Stimulated activated CD8-positive, alpha-beta memory T cell treated with anti-CD3 and anti-CD28 coated beads, Interleukin-7, amount 100 ng/mL, for 4 hours (primary cell): ENCODE data around the gene CFAP99.

Experiments used
- DNase-seq, 2 donors: peaks; one replicate each; pipeline ENCODE4 v3.0.0-alpha.2; 2020; ENCODE audit warnings: low read depth in 2 of 2

CFAP99 gene

DNA sequence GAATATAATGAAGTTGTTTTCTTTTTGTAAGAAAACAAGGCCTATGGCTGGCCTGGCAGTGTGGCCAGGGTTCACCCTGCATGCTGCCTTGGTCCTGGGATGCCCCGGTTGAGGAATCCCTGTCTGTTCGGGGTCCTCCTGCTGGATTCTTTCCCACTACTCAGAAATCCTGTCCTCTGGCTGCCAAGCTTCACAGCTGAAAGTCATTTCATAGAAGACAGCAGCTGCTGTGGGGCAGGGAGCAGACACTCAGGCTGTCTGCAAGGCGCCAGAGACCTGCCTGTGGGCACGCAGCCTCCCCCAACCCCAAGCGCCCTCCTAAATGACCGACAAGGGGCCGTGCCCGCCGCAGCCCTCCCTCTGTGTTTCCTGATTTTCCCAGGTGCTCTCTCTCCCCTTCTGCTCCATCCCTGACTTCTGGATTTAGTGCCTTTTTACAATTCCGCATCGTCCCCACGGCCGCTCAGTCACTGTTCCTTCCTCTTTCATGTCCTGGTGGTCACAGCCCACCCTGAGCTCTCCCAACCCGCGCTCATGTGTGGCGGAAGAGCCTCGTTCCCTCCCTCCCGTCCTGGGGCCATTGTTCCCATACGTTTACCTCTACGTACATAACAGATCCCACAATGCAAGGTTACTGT lies 27.9 kb upstream of the CFAP99 start:
- DNase-seq = no peak

DNA sequence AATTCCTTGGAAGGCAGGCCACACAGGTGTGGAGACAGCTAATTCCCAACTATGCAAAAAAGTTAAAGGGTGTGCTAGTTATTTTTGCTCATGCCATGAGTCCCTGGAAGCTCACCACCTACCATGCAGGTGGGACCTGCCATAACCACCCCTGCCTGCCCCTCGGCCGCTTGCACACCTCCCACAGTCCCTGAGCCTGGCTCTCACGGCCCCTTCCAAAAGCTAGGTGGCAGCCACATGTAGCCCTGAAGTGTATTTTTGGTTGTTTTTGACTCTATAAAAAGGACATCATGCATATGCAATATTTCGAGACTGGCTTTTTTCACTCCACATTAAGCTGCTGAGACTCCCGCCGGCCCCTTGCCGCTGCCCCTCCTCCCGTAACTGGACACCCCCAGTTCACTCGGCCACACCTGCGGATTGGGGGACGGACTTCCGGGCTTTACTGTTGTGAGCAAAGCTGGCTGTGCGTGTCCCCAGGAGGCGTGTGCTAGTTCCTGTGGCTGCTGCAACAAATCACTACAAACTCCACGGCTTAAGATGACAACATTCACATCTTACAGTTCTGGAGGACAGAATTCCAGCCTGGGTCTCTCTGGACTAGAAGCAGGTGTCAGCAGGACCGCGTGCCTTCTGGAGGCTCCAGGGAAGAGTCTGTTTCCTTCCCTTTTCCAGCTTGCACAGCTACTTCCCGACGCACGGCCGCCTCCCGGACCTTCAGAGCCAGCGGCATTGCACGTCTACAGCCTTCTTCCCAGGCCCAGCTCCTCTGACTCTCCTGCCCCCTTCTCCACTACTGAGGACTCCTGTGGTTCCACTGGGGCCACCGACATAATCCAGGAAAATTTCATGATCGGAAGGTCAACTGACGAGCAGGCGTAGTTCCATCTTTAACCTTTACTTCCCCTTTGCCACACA lies 25.1 kb upstream of the CFAP99 start:
- no peak for DNase-seq

DNA sequence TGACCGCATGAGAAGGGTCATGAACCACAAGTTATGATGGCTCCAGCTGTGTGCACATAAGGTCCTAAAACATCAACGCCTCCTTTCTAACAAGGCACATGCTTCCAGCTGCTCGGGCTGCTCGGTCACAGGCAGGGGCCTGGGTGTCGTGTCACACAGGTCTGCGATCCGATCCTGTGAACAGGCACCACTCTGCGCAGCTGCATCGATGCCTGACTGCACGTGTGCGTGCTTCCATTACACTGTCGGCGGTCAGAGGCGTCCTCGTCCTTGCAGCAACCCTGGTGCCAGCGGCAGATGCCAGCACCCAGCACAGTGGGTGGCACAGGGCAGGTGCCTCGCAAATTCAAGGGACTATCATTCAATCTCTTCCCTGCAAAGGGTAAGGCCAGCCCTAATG lies 24.2 kb upstream of the CFAP99 start:
- no peak for DNase-seq

DNA sequence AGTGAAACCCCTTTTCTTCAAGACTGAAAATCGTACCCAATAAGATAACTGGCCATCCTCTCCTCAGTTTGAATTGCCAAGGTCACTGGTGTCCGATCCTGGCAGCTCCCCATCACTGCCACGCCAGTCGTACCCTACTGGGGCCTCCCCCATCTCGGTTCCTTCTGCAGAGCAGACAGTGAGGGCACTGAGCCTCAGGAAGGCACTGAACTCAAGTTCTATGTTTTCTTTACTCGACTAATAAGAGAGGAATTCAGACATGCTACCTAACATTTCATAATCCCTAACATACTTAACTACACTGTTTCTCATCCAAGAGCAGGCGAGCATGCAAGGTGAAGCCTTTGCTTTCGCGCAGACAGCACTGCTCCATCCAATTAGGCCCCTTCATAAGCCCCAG lies 23.7 kb upstream of the CFAP99 start:
- DNase-seq = no peak

DNA sequence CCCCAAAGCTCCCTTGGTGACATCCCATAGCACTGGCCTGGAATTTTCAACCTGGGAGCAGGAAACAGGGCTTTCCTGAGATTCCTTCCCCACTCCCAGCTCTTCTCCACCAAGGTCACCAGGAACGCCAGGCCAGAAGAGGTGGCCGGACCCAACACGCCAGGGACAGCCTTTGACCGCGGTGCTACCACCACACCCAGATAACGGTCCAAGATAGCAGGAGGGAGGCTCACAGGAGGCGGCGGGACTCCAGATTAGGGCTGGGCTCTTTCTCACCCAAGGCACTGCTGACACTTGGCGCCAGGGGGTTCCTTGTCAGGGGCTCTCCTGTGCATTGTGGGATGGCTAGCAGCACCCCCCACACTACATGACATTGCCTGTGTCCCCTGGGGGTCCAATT lies 23.2 kb upstream of the CFAP99 start:
- no peak for DNase-seq

DNA sequence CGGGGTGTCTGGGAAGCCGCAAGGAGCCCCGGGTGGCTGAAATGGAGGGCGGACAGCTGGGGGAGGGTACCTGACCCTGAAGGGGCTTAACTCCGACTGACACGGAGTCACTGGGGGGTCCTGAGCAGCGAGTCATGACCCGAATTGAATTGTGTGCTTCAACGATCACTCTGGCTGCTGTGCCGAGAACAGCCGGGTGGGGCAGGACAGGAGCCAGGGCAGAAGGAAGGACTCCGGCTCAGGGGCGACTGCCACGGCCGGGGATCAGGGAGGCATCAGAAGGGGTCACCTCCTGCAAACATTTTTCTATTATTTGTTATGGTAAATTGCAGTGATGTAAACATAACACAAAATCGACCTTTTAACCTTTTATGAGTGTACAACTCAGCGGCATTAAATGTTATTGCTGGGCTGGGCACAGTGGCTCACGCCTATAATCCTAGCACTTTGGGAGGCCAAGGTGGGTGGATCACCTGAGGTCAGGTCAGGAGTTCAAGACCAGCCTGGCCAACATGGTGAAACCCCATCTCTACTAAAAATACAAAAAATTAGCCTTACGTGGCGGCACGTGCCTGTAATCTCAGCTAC lies 21.9 kb upstream of the CFAP99 start:
- no peak for DNase-seq

DNA sequence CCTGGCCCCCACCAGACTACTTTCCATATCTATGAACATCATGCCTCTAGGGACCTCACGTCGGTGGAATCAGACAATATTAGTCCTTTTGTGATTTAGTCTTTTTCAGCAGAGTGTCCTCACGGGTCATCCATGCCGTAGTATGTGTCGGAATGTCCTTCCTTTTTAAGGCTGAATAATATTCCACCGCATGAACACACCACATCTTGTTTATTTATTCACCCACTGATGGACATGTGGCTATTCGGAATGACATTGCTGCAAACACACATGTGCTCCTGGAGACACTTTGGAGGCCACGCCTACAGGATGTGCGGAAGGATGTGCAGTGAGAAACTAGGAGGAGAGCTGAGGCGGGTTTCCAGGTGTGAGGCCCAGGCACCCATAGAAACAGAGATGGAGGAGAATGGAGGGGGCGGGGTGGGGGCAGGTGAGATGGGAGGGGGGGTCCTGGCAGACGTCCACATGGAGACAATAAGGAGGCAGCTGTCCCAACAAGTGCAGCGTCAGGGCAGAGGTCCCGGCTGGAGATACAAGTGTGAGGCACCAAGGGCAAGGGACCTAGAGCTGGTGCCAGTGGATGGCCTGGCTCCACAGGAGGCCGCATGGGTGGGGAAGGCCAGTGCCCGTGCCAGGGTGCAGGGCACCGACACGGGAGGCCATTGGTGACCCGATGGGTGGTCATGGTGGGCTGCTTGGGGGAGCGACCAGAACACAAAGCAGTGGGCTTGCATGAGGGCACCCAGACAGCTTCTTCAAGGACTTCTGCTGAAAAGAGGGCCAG lies 21.0 kb upstream of the CFAP99 start:
- DNase-seq = no peak

DNA sequence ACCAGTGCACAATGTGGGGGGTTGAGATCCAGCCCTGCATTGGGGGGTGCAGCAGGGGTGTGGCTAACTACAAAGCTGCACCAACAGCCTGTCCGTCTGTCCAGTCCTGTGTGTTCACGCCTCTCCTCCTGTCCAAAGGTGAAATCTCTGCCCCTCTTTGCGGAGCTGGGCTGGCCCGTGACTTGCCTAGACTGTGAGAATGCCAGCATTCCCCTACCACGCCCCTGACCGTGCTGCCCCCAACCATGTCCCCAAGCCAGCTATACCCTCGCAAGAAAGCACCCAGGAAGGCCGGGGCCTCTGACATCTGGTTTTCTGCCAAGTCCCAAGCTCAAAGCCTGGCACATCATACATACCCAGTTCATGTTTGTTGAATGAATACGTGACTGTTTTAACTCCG lies 19.5 kb upstream of the CFAP99 start:
- no peak for DNase-seq

DNA sequence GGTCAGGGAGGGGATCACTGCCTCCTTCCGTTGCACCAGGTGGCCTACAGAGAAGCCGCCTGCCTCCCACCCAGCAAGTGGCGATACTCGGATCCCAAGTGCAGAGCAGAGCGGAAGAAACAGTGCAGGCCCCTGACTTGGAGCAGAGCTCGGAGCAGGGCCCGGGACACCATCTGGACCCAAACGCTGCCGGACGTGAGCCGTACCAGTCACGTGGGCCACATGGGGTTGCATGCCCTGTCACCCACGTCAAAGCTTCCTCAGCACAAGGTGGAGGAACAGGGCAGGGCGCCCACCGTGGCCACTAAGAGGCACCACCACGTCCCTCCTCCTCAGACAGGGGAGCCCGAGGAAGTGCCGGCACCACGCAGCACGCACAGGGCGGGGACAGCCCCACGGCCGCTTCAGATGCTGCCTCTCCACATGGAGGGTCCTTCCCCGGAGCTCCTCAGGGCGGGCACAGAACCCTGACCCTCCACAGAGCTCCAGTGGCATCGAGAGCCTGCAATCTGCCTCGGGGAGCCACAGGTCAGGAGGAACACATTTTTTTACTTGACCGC lies 19.0 kb upstream of the CFAP99 start:
- DNase-seq = no peak

DNA sequence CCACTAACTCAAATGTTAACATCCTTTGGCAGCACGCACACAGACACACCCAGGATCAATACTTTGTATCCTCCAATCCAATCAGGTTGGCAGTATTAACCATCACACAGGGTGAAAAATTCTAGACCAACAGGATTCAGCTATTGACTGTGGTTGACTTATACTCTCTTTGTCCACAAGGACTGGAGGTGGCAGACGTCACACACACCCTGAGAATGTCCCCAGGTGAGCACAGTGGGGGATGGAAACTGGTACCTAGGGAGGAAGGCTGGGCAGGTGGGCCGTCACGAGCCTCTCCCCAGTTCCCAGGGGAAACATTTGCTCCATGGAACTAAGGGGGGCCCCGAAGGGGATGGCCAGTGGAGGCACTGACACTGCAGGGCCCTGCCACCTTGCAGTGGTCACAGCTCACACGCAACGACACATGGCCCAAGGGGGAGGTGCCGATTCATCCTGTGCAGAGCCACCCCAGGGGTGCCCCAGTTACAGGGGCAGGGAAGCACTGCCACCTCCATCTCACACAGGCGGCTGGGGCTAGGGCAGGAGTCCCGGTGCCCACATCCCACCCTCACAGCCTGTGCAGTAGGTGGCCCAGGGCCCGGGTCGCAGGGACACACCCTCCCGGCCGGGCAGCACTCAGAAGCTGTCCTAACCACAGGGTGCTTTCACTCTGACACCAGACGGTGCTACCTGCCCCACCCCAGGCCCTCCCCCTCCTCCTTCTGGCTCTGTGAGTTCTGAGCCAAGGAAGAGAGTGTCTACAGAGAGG lies 17.7 kb upstream of the CFAP99 start:
- DNase-seq = no peak

DNA sequence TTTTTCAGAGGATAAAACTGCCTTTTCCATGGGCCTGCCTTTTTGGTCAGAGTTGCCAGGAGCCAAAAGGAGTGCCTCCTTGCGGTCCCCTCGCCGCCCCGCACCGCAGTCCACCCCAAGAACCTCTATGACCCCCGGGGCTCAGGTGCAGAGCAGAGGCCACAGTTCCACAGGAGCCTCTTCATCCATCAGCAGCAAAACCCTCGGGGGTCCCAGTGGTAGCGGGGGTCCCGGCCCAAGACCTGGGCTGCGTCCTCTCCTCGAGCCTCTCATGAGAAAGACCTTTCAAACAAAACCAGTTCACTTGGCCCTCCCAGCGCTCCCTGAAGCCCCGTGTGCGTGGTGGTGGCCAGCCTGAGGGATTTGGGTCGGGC lies 17.2 kb upstream of the CFAP99 start:
- DNase-seq = no peak

DNA sequence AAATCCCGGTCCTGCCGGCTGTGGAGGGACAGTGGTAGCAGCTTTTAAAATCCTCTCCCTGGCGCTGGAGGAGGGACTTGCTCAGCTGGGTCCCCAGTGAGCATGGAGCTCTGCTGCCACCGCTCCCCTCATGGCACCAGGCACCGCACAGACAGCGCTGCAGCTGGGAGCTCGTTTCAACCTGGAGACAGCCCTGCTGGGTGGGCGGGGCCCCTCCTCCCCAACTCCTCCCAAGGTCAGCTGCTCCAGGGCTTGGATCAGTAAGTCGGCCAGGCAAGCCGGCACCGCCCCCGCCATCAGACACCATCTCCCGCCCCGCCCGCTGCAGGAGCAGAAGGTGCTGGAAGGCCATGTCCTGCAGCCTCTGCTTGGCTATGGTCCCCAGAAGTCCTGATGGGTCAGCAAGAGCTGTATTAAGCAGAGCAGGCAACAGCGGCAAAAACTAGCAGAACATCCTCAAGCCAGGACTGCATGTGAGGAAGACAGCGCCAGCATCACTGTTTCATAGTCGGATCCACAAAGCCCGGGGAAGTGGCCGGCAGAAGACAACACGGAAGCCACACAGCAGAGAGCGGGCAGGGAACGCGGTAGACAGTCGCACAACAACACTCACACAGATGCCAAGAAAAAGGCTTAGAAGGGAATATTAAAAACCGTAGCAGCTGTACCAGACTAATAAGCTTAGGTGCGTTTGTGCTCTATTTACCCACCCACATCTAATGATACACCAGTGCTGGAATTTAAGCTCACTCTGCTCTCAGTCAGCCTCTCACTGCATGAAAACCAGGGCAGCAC lies 16.5 kb upstream of the CFAP99 start:
- no peak for DNase-seq

DNA sequence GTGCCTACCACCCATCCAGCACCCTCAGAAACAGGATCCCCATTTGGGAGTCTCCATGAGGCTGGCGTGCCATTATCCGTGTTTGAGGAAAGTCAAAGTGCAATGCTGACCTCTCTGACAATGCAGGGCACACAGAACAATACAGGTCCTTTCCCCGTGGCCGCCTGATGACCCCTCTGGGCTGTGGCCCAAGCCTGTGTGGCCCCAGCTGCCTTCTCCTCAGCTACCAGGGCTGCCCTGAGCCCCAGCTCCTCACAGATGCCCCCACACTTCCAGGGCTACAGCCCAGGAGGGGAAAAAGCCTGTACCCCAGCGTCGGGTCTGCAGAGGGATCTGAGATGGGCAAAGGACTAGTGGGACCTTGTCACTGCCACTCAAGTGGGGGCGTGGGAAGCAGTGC lies 15.8 kb upstream of the CFAP99 start:
- no peak for DNase-seq

DNA sequence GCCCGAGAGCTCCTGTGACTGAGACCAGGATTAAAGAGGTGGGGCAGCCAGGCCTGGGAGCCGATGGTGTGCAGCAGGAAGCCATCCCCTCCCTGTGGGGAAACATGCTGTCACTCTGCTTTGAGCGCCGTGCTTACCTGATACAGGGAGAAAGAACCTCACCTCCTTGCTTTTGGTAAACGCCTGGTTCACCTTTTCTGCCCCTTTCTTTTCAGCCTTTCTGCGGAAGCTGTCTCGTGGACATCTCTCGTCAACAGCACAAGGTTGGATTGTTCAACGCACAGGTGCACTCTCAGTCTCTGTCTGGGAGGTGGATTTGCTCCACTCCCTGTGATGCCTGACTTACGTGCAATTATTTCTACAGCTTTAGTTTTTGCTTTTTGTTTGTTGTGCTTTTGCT lies 12.3 kb upstream of the CFAP99 start:
- DNase-seq = no peak

DNA sequence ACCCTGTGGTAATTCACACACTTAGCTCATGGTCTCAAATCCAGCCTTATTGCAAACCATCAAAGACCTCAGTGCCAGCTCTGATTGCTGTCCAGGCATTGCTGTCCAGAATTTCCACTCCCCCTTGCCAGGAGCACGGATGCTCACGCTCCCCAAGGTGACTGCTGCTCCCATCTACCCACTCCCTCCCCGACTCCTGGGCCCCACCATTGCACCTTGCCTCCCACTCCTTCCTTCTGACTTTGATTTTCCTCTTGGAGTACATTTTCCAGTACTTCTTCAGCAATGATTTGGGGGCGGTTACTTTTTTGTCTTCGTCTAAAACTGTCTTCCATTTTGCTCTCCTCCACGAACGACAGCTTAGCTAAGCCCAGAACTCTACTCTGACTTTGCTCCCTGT lies 11.8 kb upstream of the CFAP99 start:
- no peak for DNase-seq

DNA sequence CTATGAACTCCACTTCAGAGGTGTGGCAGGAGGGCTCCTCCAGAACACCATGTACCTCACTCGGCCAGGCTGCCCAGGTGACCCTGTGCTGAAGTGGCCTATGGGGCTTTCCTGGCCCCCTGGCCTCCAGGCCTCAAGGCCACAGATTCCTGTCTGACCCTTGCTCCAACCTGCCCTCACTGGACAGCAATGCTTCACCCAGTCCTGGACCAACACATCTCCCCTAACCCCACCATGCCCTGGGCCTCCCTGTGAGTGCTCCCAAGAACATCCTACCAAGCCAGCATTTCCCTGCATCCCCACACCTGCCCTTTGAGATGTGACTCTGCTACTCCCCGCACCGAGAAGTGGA lies 10.8 kb upstream of the CFAP99 start:
- DNase-seq = no peak

DNA sequence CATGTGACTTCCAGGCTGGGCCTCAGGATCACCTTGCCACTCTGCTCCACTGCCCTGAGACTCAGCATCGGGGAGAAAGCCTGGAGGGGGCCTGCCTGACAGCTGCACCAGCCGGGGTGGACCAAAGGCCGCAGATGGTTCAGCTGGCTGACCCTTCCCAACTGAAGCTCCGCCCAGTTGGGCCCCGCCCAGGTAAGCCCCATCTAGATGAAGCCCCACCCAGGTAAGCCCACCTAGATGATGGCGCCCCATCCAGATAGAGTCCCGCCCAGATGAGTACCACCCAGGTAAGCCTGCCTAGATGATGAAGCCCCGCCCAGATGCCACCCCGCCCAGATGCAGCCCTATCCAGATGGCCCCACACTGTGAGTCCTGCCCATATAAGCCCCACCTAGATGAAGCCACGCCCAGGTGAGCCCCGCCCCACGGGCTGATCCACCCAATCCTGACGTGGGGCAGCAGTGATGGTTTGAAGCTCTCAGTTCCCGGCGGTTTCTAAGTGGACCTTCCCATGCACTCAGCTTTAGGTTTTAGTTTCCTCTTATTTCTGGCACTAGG lies 10.3 kb upstream of the CFAP99 start:
- DNase-seq = no peak

DNA sequence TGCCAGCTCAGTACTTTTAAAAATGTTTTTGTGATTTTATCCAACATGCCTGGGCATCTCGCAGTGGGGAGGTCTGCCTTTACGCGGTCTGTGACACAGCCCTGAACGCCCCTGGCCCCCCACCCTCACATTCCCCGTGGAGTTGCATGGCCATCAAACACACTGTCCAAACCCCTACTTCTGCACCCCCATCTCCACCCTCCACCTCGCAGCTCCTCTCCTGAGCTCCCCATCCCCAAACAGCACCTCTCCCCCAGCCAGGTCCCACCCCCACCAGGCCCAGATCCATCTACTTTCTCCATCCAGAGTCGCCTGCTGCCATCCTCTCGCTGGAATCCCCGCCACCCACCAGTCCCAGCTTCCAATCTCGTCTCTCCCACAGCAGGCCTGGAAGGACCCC lies 9.8 kb upstream of the CFAP99 start:
- no peak for DNase-seq

DNA sequence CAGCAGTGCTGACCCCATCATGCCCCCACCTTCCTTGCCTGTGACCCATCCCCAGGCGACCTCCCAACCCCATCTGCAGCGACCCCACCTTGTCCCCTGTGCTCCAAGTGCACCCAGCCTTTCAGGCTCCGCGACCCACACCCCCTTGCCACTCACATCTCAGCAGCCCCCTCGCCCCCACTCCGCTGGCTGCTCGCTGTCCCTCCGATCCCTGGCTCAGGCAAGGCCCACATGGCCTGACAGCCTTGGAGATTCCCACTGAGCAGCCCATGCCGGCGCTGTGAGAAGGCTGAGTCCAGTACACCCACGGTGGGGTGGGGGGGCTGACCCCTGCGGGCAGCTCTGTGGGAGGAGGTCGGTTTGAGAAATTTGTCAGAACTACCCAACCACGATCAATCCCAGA lies 9.4 kb upstream of the CFAP99 start:
- DNase-seq = no peak
